Activated naive CD8-positive, alpha-beta T cell treated with anti-CD3 and anti-CD28 coated beads, Interleukin-2, amount 50 U/mL, for 16 hours (primary cell): ENCODE measurements around the gene SLC35E4.
"Not testable (repeated sequence)": the region's sequence is repeated elsewhere in the genome, so short reads cannot be mapped to it uniquely, and the experiment has no call there.

Experiments used
- DNase-seq: peaks from one replicate; pipeline ENCODE4 v3.0.0-alpha.2; 2020; ENCODE audit warnings: low read depth, low spot score

Gene SLC35E4, protein sequence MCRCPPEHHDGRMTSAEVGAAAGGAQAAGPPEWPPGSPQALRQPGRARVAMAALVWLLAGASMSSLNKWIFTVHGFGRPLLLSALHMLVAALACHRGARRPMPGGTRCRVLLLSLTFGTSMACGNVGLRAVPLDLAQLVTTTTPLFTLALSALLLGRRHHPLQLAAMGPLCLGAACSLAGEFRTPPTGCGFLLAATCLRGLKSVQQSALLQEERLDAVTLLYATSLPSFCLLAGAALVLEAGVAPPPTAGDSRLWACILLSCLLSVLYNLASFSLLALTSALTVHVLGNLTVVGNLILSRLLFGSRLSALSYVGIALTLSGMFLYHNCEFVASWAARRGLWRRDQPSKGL

DNA sequence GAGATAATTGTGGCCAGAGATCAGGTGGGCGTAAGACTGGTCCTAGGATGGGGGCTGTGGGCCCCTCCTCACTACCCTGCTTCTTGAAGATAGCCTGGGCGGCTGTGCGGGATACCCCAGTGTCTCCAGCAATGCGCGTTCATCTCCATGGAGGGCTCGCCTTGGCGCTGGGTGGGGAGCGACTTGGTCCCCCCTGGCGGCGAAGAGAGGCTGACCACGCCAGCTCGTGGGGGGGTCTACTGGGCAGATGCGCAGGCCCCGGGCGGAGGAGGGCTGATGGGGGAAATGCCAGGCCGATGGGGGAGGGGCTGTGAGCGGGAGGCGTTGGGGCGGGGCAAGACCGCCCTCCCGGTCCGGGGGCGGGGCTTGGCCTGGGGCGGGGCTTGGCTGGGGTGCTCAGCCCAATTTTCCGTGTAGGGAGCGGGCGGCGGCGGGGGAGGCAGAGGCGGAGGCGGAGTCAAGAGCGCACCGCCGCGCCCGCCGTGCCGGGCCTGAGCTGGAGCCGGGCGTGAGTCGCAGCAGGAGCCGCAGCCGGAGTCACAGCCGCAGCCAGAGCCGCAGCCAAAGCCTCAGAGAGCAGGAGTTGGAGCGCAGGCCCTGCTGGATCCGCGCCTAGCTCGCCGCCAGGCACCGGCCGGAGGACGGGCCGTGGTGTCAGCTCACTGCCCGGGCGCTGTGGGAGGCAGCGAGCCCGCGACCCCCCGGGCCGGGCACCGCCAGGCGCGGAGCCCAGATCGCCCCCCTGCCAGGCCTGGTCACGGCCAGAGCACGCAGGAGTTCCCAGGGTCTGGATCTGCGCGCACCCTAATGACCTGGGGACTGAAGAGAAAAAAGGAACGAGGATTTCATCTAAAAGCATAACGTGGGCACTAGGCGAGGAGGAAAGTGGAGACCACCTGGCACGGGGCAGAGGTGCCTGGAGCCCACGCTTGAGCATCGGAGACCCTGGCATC lies at the start of gene SLC35E4:
SLC35E4 (plus strand) TSS at position 509 of the 953 bp plus-strand sequence. CDS start 670 bp downstream, outside the sequence.
- DNase-seq: peak; percentile 87

DNA sequence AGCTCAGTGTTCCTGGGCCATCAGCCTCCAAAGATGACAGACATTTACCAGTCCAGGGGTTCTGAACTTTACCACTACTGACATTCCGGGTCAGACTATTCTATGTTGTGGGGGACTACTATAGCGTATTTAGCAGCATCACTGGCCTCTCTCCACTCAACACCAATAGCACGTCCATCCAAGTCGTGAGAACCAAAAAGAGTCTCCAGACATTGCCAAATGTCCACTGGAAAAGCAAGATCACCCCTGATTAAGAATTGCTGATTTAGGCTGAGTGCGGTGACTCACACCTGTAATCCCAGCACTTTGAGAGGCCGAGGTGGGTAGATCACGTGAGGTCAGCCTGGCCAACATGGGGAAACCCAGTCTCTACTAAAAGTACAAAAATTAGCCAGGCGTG lies 49.2 kb upstream of the SLC35E4 start:
- DNase-seq: no peak

DNA sequence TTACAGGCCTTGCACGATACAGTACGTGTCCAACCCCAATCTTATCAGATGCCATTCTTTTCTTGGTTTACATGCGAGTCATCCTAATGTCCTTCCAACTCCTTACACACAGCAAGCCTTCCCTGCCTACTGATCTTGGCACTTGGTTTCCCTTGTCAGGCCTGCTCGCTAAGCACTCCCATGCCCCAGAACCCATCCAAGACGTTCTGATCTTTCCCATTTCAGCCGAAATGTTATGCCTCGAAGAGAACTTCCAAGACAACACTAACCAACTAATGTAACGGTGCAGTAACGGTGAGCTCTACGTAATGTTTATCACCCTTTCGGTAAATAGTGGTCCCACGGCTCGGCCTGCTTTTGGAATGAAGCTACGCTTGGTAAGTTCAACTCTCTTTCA lies 44.4 kb upstream of the SLC35E4 start:
- no peak for DNase-seq

DNA sequence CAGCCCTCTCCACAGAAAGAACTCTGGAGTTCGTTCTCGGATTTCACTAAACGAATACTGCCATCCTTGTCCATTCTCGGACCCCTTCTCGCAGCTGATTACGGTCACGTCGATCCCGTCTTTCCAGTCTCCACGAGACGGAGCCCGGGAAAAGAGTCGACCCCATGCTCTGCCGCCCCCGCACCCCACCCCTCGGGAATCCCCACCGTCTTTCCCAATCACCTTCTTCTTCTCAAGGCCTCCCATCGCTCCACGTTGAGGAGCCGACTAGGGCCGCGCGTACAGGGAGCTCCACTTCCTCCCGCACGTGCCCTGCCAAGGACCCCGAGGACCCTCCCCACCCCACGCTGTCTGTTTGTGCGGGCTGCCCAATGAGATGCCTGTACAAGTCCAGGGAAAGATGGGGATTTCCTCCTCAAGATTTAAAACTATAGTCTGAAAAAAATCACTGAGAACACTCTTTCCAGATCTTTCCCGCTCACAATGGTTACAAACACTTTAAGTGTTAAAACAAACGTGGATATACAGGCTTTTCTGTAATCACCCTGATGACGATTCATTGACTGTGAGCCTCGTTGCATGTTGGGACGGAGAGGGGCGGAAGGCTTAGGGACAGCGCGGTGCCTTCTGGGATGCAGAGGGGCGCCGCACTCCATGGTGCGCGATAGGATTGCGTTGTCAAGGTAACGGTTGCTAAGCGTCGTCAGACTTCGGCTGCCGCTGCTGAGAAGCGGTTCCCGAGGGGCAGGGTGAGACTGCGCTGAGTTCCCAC lies 43.8 kb upstream of the SLC35E4 start, which contains the start of gene PES1:
PES1 (minus strand) TSS at position 323 of the 772 bp plus-strand sequence; CDS start at position 246, 77 bp downstream.
- DNase-seq: peak; percentile 86

DNA sequence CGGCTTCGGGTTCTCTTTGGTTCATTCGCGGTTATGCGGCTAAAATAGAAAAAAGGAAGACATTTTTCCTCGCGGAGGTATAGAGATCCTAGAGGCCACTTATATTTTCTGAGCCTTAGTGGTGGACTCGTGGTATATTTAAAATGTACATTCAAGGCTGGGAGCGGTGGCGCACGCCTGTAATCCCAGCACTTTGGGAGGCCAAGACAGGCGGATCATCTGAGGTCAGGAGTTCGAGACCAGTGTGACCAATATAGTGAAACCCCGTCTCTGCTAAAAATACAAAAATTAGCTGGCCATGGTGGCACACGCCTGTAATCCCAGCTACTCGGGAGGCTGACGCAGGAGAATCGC lies 43.2 kb upstream of the SLC35E4 start:
- DNase-seq: not testable (repeated sequence)

DNA sequence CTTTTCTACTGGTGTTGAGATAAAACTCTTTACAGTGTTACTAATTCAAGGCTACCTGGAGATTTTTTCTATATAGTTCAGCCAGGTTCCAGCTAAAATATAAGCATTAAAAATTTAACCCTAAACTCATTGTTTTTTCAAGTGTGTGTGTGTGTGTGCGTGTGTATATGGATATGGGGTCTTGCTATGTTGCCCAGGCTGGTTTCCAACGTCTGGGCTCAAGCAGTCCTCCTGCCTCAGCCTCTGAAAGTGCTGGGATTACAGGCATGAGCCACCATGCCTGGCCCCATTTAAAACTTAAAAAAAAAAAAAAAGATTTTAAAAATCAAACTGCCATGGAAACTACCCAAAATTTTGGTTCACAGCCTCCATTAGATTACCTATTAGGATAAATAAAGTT lies 39.4 kb upstream of the SLC35E4 start:
- DNase-seq: no peak

DNA sequence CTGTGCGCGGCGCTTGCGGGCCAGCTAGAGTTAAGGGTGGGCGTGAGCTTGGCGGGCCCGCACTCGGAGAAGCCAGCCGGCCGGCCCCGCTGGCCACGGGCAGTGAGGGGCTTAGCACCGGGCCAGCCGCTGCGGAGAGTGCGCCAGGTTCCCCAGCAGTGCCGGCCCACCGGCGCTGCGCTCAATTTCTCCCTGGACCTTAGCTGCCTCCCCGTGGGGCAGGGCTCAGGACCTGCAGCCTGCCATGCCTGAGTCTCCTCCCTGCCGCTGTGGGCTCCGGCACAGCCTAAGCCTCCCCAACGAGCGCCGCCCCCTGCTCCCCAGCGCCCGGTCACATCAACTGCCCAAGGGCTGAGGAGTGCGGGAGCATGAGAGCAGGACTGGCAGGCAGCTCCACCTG lies 38.7 kb upstream of the SLC35E4 start:
- DNase-seq: no peak

DNA sequence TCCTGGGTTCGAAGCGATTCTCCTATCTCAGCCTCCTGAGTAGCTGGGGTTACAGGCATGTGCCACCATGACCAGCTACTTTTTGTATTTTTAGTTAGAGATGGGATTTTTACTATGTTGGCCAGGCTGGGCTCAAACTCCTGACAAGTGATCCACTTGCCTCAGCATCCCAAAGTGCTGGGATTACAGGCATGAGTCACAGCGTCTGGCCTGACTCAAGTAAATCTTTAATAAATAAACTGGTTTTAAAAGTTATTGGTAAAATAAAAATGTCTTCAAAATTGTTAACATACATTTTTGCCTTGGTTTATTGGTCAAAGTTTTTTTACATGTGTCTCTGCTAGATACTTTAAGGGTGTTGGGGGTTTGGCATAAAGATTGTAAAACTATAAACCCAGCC lies 36.6 kb upstream of the SLC35E4 start:
- DNase-seq: no peak

DNA sequence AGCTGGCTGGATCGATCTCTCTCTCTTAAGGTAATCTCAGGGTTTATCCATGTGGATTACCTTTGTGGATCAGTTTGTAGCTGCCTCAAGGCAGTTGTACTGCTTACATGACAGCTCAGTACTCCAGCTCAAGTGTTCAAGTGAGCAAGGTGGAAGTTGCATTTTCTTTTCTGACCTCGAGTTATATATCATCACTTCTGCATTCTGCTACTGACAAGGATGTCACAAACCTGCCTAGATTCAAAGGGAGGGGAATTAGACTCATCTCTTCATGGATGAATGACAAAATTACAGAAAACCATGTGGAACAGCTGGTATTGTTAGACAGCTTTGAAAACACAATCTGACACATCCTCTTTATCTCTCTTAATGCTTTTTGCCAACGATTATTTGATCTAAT lies 34.7 kb upstream of the SLC35E4 start:
- no peak for DNase-seq

DNA sequence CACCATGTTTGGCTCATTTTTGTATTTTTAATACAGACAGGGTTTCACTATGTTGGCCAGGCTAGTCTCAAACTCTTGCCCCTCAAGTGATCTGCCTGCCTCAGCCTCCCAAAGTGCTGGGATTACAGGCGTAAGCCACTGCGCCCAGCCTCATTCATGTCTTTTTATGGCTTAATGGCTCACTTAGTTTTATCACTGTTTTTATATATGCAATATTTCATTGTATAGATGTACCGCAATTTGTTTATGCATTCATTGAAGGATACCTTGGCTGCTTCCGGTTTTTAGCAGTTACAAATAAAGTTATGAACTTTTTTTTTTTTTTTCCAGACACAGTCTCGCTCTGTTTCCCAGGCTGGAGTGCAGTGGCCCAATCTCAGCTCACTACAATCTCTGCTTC lies 34.1 kb upstream of the SLC35E4 start:
- DNase-seq: no peak

DNA sequence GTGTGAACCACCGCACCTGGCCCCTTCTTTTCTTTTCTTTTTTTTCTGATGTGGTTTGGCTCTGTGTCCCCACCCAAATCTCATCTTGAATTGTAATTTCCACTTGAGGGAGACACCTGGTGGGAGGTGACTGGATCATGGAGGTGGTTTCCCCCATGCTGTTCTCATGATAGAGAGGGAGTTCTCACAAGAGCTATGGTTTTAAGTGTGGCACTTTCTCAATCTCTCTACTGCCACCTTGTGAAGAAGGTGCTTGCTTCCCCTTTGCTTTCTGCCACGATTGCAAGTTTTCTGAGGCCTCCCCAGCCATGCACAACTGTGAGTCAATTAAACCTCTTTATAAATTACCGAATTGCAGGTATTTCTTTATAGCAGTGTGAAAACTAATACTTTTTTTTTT lies 33.5 kb upstream of the SLC35E4 start:
- DNase-seq: no peak

DNA sequence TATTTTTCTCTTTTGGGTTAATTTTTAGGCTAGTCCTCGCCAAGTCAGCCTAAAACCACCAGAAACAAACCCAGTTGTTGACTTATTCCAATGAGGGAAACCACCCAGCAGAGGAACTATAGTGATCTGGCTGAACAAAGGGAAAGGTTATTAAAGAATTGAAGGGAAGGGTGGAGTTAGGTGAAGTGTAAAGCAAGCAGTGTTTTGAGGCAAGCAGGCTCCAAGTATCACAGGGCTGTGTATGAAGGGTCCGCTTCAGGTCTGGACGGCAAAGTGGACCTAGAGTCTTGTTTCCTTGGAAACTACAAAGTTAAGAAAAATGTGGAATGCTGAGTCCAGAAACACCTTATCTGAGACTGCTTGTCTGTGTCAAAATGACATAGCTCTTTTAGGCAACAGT lies 31.8 kb upstream of the SLC35E4 start:
- no peak for DNase-seq

DNA sequence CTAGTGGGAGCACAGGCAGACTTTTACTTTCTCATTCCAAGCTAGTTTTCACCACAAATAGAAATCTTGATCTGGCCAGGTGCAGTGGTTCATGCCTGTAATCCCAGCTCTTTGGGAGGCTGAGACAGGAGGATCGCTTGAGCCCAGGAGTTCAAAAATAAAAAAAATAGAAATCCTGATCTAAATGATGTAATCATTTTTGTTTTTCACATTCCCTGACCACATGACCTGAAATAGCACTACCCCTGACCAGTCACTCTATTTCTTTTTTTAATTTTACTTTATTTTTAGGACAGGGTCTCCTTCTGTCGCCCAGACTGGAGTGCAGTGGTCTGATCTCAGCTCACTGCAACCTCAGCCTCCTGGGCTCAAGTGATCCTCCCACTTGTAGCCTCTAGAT lies 30.9 kb upstream of the SLC35E4 start:
- DNase-seq: no peak

DNA sequence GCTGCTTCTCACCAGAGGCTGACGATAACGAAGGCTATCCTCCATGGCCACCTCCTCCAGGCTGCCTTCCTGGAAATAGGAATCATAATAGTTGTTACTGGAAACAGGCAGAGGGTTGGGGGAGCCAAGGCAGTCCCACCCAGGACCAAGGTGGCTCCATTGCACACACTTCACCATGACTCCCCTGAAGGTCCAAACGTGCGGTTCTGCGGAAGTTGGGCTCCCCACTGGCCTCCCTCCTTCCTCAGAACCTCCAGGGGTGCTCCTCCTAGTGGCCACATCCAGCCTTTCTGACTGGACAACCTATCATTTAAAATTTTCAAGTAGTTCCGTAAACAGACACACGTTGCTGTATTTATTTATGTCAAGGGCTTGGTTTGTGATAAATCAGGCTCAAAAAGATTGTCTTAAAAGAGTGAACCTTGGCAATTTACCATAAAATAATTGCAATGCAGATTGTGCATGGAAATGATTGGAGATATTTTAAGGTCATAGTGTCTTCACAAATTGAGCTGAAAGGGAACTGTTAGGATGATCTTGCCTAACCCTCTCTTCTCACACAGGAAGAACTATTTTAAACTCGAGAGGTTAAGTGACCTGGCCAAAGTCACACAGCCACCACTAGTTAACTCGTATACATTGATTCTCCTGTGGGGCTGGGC lies 30.0 kb upstream of the SLC35E4 start:
- no peak for DNase-seq

DNA sequence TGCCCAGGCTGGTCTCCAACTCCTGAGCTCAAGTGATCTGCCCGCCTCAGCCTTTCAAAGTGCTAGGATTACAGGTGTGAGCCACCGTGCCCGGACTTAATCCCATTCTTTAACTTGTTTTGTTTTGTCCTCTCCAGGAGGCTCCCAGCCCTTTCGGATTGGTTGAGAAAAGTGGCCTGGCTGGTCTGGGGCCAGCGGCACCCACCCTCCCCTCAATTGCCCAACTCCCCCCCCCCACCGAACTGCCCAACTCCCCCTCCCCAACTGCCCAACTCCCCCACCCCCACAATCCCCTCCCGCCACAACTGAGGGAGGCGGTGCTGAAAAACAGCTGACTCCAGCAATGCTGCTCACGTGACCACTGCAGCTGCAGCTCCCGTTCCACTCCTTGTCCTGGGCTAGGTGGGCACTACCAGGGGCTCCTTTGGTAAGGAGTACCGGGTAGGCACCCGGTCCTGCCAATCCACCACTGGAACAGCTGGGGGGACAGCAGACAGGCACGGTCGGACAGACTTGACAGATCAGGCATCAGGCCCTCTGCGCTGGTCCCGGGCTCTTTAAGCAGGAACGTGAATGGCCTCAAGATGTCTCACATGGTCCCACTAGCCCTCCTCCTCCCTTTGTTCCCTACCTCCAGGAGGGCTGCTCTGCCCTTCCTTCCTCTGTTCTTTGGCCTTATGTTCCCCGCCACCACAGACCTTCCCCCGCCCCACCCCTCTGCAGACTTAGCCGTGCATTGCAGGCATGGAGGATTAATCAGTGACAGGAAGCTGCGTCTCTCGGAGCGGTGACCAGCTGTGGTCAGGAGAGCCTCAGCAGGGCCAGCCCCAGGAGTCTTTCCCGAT lies 28.9 kb upstream of the SLC35E4 start, which contains the start of gene TCN2:
TCN2 (plus strand) TSS at position 720 of the 845 bp plus-strand sequence. CDS start 158 bp downstream, outside the sequence.
- DNase-seq: no peak

DNA sequence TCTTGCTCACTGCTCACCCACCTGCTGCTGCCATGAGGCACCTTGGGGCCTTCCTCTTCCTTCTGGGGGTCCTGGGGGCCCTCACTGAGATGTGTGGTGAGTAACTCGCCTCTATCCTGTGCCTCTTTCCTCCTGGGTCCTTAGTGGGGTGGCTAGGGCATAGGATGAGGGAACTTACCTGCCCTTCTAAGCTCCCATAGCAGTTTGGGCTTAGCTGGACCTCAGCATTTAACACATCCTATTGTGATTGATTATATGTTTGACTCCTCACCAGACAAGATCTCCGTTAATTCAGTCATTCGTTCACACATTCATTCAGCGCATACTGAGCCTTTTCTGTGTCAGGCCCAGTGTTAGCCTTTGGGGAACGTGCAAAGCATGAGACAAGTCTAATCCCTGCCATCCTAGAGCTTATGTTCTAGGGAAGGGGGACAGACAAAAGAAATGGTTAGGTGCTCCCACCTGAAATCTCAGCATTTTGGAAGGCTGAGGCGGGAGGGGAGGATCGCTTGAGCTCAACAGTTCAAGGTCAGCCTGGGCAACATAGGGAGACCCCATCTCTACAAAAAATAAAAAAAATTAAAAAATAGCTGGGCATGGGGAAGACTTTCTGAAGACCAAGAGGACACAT lies 28.2 kb upstream of the SLC35E4 start:
- DNase-seq: no peak

DNA sequence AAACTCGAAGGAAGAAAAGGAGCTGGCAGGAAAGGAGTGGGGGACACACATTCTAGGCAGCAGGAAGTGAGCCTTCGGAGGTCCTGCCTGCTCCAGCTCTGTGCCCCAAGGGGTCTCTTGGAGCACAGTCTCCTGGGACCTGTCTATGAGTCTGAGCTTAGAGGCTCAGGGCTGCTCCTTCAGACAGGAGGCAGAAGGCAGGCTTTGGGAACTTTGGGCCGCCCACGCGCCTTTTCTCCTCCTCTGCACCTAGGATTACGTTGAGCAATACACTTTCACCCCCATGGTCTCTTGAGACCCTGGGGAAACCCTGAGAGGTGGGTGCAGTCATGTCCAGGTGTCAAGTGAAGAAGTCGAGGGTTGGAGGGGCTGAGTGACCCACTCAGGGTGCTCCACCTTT lies 27.6 kb upstream of the SLC35E4 start:
- DNase-seq: no peak

DNA sequence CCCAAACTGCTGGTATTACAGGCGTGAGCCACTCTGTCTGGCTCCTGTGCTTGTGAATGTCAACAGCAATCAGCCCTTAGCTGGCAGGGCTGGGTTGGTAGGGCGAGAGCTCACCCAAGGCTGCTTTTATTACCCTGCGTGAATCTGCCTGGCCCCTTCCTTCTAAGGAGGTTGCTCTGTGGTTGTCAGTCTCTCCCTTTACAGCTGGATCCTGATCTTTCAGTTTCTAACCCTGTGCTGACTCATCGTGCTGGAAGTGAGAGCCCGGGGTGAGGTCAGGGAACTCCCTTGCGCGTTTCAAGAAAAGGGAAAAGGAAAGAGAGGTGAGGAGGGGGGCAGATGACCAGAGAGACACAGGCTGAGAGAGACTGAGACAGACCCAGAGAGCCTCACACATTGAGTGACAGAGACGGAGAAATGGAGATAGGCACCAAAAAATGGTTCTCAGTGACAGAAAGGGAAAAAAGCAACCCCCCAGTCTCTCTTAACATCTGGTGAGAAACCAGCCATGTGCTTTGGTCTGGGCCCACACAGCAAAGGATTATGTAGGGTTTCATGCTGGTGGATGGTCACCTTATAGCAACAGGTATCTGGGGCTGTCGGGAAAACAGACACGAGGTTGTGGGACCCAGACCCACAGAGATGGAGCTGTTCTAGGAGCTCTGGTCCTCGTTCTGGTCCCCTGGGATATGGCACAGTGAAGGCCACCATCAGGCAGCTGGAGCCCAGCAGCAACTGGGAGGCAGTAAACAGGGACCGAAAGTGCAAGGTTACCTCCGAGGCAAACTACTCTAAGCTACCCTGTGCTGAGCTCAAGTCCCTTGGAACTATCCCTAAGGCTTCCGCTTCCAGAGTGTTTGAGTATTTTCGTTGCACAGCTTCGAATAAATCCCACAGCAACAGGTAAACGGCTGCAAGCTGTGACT lies 26.1 kb upstream of the SLC35E4 start:
- no peak for DNase-seq

DNA sequence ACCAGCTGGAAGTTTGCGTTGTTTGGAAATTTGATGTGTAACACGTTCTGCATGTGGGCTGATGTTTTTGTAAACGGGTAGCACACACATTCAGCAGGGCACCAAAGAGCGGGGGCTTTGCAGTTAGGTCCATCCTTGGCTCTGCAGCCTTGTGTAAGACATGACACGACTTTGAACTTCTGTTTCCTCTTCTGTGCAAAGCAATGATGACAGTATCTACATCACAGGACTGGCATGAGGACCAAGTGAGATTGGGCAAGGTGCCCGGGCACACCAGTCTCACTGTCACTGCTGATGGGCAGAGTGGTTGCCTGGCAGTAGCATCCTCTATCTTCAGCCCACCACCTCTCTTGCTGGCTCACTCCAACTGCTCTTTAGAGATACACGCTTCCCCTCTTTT lies 25.3 kb upstream of the SLC35E4 start:
- no peak for DNase-seq
